PC-9 (cell line): ENCODE results near the gene ZNF407. TPM values are rescaled to one million over a fixed set of nuclear protein-coding genes. Genes with fewer than 3 reads are reported as not detected.
A peak's percentile ranks its signal among the peaks of the same experiment; 100 is the strongest.

Experiments
- BruUV-seq: library from RNA; stranded (reverse); fragments of 400-500 nt; replicated peaks from 2 replicates; lab custom pipeline; 2021; lab: Mats Ljungman, UMichigan
- CTCF ChIA-PET: fragments of 300-600 bp; sonication (Branson Sonifier 250); formaldehyde crosslinking; loops from one replicate; lab custom pipeline; 2022; ENCODE audit warnings: antibody characterized with exemption; lab: Charles Lee
- POLR2A ChIA-PET: fragments of 300-600 bp; sonication (Branson Sonifier 250); formaldehyde crosslinking; loops from one replicate; lab custom pipeline; 2022; ENCODE audit warnings: antibody characterized with exemption; ENCODE audit not compliant: unreplicated experiment; lab: Charles Lee
- DNase-seq, 2 experiments: peaks; one replicate each; pipeline versions ENCODE4 v3.0.0 to v3.0.0-alpha.2; 2015 to 2022; ENCODE audit warnings: mixed read lengths in 1 of 2
- H2AFZ ChIP-seq: fragments of 200-600 bp; sonication (generic); 2 replicates; pipeline ENCODE4 v1.8.1; 2017; ENCODE audit warnings: antibody characterized with exemption
- H3F3A ChIP-seq: fragments of 200-600 bp; sonication (generic); 2 replicates; pipeline ENCODE4 v1.8.1; 2017; ENCODE audit warnings: antibody characterized with exemption, mild to moderate bottlenecking, low read depth; ENCODE audit not compliant: insufficient read depth
- H3K27ac ChIP-seq: fragments of 200-600 bp; sonication (generic); 2 replicates; pipeline ENCODE4 v1.6.1; 2016; ENCODE audit warnings: mixed run types
- H3K27me3 ChIP-seq: fragments of 200-600 bp; sonication (generic); 2 replicates; pipeline ENCODE4 v1.6.1; 2016; ENCODE audit warnings: low read depth, mixed run types; ENCODE audit not compliant: insufficient read depth
- H3K36me3 ChIP-seq: fragments of 200-600 bp; sonication (generic); 2 replicates; pipeline ENCODE4 v1.6.1; 2016; ENCODE audit warnings: low read depth, mixed run types
- H3K4me1 ChIP-seq: fragments of 200-600 bp; sonication (generic); replicated peaks from 2 replicates; pipeline ENCODE4 v1.6.1; 2016; ENCODE audit warnings: mixed run types; ENCODE audit not compliant: insufficient read depth
- H3K4me2 ChIP-seq: fragments of 200-600 bp; sonication (generic); 2 replicates; pipeline ENCODE4 v1.6.1; 2017; ENCODE audit warnings: mixed run types
- H3K4me3 ChIP-seq: fragments of 200-600 bp; sonication (generic); 2 replicates; pipeline ENCODE4 v1.6.1; 2016; ENCODE audit warnings: mixed run types
- H3K79me2 ChIP-seq: fragments of 200-600 bp; sonication (generic); 2 replicates; pipeline ENCODE4 v1.6.1; 2017; ENCODE audit warnings: low read depth, mixed run types
- H3K9me2 ChIP-seq: fragments of 200-600 bp; sonication (generic); 2 replicates; pipeline ENCODE4 v1.8.1; 2017; ENCODE audit warnings: mild to moderate bottlenecking; ENCODE audit not compliant: insufficient read depth
- H3K9me3 ChIP-seq: fragments of 200-600 bp; sonication (generic); 2 replicates; pipeline ENCODE4 v1.8.1; 2016; ENCODE audit warnings: low read depth; ENCODE audit not compliant: insufficient read depth
- H4K20me1 ChIP-seq: fragments of 200-600 bp; sonication (generic); 2 replicates; pipeline ENCODE4 v1.8.1; 2017; ENCODE audit not compliant: insufficient read depth
- EZH2 ChIP-seq: fragments of 200-600 bp; sonication (generic); IDR thresholded peaks from 2 replicates; pipeline ENCODE4 v1.8.0; 2017; ENCODE audit warnings: antibody characterized with exemption, low read depth
- intact Hi-C: fragments of 100-400 bp; cut with micrococcal nuclease; formaldehyde crosslinking; loops from one replicate; pipeline ENCODE4 v1.10.0; 2022; ENCODE audit not compliant: unreplicated experiment
- total RNA-seq: library from RNA; stranded (reverse); gene quantifications from 2 replicates; pipeline ENCODE4 v1.2.3, GENCODE V29; 2021
- TF ChIP-seq, protein P1 (sequence below): fragments of 200-600 bp; sonication (generic); conservative IDR thresholded peaks from 2 replicates; pipeline ENCODE4 v1.6.1; 2017; ENCODE audit warnings: mixed run types, antibody characterized with exemption, mild to moderate bottlenecking, moderate library complexity

Gene ZNF407
- total RNA-seq, 1 experiment from 2014 or later = 13.4 TPM

- Histone ChIP-seq H3K36me3 (no peaks in the 10 kb centered on the region), H3K9me2 (no peaks in the 10 kb centered on the region), H3F3A (peaks cover 7% of the 10 kb centered on the region), H4K20me1 (no peaks in the 10 kb centered on the region), H3K4me1 (peaks cover 17% of the 10 kb centered on the region), H3K27me3 (no peaks in the 10 kb centered on the region), H3K27ac (no peak overlapping the region; the same call in 1 of the 2 replicates), H3K79me2 (no peaks in the 10 kb centered on the region), H3K9me3 (no peaks in the 10 kb centered on the region), H3K4me2 (peak overlapping the region; percentile 43), H2AFZ (no peak overlapping the region), H3K4me3 (no peak overlapping the region)
- intact Hi-C loops = loop anchor here (2.0 kb wide), 1 partner anchor 61 kb away; no protein-coding TSS in a partner anchor
- no peak for TF ChIP-seq EZH2
- TF ChIP-seq, protein P1, sequence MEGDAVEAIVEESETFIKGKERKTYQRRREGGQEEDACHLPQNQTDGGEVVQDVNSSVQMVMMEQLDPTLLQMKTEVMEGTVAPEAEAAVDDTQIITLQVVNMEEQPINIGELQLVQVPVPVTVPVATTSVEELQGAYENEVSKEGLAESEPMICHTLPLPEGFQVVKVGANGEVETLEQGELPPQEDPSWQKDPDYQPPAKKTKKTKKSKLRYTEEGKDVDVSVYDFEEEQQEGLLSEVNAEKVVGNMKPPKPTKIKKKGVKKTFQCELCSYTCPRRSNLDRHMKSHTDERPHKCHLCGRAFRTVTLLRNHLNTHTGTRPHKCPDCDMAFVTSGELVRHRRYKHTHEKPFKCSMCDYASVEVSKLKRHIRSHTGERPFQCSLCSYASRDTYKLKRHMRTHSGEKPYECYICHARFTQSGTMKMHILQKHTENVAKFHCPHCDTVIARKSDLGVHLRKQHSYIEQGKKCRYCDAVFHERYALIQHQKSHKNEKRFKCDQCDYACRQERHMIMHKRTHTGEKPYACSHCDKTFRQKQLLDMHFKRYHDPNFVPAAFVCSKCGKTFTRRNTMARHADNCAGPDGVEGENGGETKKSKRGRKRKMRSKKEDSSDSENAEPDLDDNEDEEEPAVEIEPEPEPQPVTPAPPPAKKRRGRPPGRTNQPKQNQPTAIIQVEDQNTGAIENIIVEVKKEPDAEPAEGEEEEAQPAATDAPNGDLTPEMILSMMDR = no peak
- DNase-seq = peak; percentile 65 to 81
- POLR2A ChIA-PET = no interaction called here
- no TSS peak for BruUV-seq
- CTCF ChIA-PET = no interaction called here
Measured at GRCh38 chr18:74745633-74746403, 148.1 kb downstream of the ZNF407 start.

DNA sequence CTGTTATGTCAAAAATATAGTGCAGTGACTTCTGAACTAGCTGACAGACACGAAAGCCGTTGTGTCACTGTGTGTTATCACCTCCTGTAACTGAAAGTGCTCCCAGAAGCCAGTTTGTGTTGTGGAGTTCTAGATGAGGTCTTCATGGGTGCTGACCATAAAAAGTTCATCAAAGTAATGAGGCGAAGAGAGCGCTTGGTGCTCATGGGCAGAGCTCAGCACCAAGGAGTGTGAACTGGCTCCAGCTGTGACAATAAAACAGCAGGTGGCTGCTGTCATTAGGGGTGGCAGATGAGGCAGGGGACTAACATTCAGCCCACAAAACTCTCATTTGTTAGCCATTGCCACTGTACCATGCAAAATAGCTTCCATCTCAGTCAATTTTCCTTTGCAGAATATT lies 151.1 kb downstream of the ZNF407 start:
- Histone ChIP-seq H3K4me1 (peaks cover 17% of the 10 kb centered on the region), H3K79me2 (no peaks in the 10 kb centered on the region), H3K36me3 (no peaks in the 10 kb centered on the region), H3K27ac (no peak overlapping the region), H3F3A (peaks cover 7% of the 10 kb centered on the region), H3K4me3 (no peak overlapping the region), H3K9me3 (no peaks in the 10 kb centered on the region), H3K4me2 (no peak overlapping the region), H3K9me2 (no peaks in the 10 kb centered on the region), H2AFZ (no peak overlapping the region), H3K27me3 (no peaks in the 10 kb centered on the region), H4K20me1 (no peaks in the 10 kb centered on the region)
- no peak for TF ChIP-seq EZH2
- TF ChIP-seq, protein P1 = no peak
- CTCF ChIA-PET = no interaction called here
- POLR2A ChIA-PET = no interaction called here
- no TSS peak for BruUV-seq
- DNase-seq = no peak
- intact Hi-C loops = no loop called here

DNA sequence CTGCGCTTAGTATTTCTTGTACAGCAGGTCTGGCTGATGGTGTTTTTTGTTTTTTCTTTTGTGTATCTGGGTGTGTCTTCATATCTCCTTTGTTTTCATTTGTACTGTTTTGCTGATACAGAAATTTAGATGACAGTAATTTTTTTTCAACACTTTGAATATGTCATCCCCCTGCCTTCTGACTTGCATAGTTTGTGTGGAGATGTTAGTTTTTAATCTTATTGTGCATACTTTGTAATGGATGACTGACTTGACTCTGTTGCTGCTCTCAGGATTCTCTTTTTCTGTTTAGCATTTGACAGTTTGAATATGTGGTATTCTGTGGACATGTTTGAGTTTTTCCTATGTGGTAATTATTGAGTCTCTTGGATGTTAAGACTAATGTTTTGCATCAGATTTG lies 161.3 kb downstream of the ZNF407 start:
- Histone ChIP-seq H3K4me3 (no peak overlapping the region), H3K27ac (no peak overlapping the region), H3K79me2 (no peaks in the 10 kb centered on the region), H3K9me3 (no peaks in the 10 kb centered on the region), H3K4me1 (peaks cover 8% of the 10 kb centered on the region; the same call in 1 of the 2 replicates), H3K27me3 (no peaks in the 10 kb centered on the region), H3K4me2 (no peak overlapping the region), H2AFZ (no peak overlapping the region), H3K36me3 (no peaks in the 10 kb centered on the region), H3K9me2 (no peaks in the 10 kb centered on the region), H4K20me1 (no peaks in the 10 kb centered on the region), H3F3A (no peaks in the 10 kb centered on the region)
- DNase-seq = no peak
- intact Hi-C loops = no loop called here
- ChIA-PET POLR2A (no interaction called here), CTCF (no interaction called here)
- TF ChIP-seq, protein P1 = no peak
- no peak for TF ChIP-seq EZH2
- BruUV-seq = no TSS peak
